Ishikawa (cell line): ENCODE measurements around the gene PDZD2.

Experiments
- CEBPB ChIP-seq: IDR thresholded peaks from 2 replicates; pipeline ENCODE4 v1.6.1; 2012
- CREB1 ChIP-seq: IDR thresholded peaks from 2 replicates; pipeline ENCODE4 v1.6.1; 2012; ENCODE audit warnings: low read depth
- EGR1 ChIP-seq: IDR thresholded peaks from 2 replicates; pipeline ENCODE4 v1.6.1; 2012
- EP300 ChIP-seq: IDR thresholded peaks from 2 replicates; pipeline ENCODE4 v1.6.1; 2012; ENCODE audit warnings: borderline replicate concordance
- FOXM1 ChIP-seq: IDR thresholded peaks from 2 replicates; pipeline ENCODE4 v1.6.1; 2012; ENCODE audit warnings: low read depth, borderline replicate concordance
- NFIC ChIP-seq: IDR thresholded peaks from 2 replicates; pipeline ENCODE4 v1.6.1; 2012
- RAD21 ChIP-seq: IDR thresholded peaks from 2 replicates; pipeline ENCODE4 v1.6.1; 2012; ENCODE audit warnings: low read depth
- TAF1 ChIP-seq: IDR thresholded peaks from 2 replicates; pipeline ENCODE4 v1.6.1; 2012; ENCODE audit warnings: low read depth, mild to moderate bottlenecking
- TCF12 ChIP-seq: IDR thresholded peaks from 2 replicates; pipeline ENCODE4 v1.6.1; 2012; ENCODE audit warnings: low read depth
- TEAD4 ChIP-seq: IDR thresholded peaks from 2 replicates; pipeline ENCODE4 v1.6.1; 2012
- YY1 ChIP-seq: IDR thresholded peaks from 2 replicates; pipeline ENCODE4 v1.6.1; 2012; ENCODE audit warnings: low read depth
- ZBTB7A ChIP-seq: IDR thresholded peaks from 2 replicates; pipeline ENCODE4 v1.6.1; 2012; ENCODE audit warnings: low read depth
- TF ChIP-seq, protein P1 (sequence below): IDR thresholded peaks from 2 replicates; pipeline ENCODE4 v1.6.1; 2012; ENCODE audit warnings: low read depth, mild to moderate bottlenecking
- TF ChIP-seq, protein P2 (sequence below): IDR thresholded peaks from 2 replicates; pipeline ENCODE4 v1.6.1; 2012
- TF ChIP-seq, protein P3 (sequence below): IDR thresholded peaks from 2 replicates; pipeline ENCODE4 v1.6.1; 2012

PDZD2 gene

DNA sequence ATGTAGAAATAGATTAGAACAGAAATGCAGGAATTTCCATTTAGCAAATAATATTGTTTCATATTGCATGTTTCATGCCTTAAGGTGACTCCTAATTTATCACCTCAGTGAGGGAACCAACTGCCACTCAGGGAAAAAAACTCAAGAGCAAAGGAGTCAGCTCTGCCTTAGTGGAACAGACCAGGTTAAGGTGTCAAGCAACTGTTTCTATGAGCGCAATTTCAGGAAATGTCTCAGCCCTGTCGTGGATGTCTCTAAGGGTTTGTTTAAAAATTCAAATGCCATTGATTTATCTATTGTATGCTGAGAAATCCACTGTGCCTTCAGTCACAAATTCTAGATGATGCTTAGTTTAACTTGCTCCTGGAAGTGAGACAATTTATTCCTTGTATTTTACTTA is 34.7 kb upstream of the PDZD2 start:
- TF ChIP-seq, protein P1, sequence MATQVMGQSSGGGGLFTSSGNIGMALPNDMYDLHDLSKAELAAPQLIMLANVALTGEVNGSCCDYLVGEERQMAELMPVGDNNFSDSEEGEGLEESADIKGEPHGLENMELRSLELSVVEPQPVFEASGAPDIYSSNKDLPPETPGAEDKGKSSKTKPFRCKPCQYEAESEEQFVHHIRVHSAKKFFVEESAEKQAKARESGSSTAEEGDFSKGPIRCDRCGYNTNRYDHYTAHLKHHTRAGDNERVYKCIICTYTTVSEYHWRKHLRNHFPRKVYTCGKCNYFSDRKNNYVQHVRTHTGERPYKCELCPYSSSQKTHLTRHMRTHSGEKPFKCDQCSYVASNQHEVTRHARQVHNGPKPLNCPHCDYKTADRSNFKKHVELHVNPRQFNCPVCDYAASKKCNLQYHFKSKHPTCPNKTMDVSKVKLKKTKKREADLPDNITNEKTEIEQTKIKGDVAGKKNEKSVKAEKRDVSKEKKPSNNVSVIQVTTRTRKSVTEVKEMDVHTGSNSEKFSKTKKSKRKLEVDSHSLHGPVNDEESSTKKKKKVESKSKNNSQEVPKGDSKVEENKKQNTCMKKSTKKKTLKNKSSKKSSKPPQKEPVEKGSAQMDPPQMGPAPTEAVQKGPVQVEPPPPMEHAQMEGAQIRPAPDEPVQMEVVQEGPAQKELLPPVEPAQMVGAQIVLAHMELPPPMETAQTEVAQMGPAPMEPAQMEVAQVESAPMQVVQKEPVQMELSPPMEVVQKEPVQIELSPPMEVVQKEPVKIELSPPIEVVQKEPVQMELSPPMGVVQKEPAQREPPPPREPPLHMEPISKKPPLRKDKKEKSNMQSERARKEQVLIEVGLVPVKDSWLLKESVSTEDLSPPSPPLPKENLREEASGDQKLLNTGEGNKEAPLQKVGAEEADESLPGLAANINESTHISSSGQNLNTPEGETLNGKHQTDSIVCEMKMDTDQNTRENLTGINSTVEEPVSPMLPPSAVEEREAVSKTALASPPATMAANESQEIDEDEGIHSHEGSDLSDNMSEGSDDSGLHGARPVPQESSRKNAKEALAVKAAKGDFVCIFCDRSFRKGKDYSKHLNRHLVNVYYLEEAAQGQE = no peak
- TF ChIP-seq NFIC = no peak

DNA sequence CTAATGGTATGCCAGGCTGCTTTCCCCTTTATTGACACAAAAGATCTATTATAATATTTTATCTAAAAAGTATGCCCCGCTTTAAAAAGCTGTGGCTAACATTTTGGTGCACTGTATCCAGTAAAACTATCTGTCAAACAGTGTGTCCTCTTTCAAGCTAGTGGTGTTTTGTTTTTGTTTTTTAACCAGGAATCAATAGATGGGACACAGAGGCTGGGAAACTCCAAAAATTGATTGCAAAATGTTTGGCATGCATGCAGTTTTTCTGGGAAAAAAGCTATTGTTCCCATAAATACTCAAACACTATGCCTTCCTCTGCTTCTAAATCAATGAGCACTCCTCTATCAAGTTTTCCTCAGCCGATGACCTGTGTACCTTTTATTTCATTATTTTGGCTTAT is 34.3 kb upstream of the PDZD2 start:
- no peak for TF ChIP-seq ZBTB7A
- no peak for TF ChIP-seq CEBPB
- TF ChIP-seq, protein P2, sequence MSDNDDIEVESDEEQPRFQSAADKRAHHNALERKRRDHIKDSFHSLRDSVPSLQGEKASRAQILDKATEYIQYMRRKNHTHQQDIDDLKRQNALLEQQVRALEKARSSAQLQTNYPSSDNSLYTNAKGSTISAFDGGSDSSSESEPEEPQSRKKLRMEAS = no peak
- TF ChIP-seq, protein P3, sequence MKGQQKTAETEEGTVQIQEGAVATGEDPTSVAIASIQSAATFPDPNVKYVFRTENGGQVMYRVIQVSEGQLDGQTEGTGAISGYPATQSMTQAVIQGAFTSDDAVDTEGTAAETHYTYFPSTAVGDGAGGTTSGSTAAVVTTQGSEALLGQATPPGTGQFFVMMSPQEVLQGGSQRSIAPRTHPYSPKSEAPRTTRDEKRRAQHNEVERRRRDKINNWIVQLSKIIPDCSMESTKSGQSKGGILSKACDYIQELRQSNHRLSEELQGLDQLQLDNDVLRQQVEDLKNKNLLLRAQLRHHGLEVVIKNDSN = no peak
- TF ChIP-seq NFIC = no peak
- TF ChIP-seq, protein P1 = no peak
- no peak for TF ChIP-seq EGR1
- no peak for TF ChIP-seq FOXM1
- no peak for TF ChIP-seq EP300
- TF ChIP-seq TEAD4 = no peak
- no peak for TF ChIP-seq TCF12
- TF ChIP-seq YY1 = no peak

DNA sequence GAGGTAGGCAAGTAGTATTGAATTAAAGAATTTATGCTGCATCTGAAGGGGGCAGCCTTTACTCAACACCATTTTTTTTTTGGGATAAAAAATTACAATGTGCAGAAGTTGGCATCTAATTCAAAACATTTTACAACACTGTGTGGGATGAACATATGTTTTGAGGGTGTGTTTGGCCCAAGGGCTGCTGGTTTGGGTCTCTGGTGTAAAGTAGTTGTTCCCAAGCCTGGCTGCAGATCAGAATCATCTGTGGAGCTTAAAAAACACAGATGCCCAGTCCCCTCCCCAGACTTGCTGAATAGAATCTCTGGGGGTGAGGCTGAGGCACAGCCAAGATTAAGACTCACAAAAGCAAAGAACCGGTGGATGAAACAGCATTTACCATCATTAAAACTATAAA is 33.0 kb upstream of the PDZD2 start:
- TF ChIP-seq, protein P1 = no peak
- TF ChIP-seq YY1 = no peak
- TF ChIP-seq ZBTB7A = no peak
- TF ChIP-seq, protein P3 = no peak
- no peak for TF ChIP-seq TCF12
- no peak for TF ChIP-seq TEAD4
- no peak for TF ChIP-seq NFIC
- TF ChIP-seq EGR1 = no peak
- no peak for TF ChIP-seq EP300

DNA sequence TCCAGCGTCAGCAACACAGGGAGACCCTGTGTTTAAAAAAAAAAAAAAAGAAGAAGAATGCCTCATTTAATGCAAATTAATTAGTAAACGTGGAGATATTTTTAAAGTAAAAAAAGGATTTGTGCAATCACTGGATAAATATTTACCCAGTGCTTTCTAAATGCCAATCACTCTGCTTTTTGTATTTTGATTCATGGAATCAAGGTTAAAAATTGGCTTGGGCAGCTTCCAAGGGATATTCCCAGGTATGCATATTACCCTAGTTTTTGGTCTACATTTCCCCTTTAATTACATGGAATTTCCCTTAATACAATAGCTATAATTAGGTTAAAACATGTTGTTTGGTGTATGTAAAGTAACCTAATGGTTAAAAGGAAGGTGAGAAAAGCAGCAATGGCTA is 31.4 kb upstream of the PDZD2 start:
- no peak for TF ChIP-seq TCF12
- no peak for TF ChIP-seq RAD21
- no peak for TF ChIP-seq TEAD4

DNA sequence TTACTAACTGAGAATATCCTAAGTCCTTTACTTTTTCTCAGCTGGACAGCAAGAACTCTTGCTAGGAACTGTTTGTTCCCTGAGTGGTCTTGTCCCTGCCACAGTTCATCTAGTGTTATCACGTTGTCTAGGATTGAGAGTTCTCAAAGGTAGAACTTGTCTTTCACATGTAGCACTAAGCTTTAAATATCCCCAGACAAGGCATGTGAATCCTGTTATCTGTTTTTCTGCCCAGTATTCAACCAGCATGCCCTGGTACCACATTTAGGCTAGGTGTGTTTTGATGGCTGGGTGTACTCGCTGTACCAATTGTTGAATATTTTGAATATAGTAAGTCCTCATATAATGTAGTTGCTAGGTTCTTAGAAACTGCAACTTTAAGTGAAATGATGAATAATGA is 27.9 kb upstream of the PDZD2 start:
- no peak for TF ChIP-seq FOXM1
- no peak for TF ChIP-seq TEAD4
- TF ChIP-seq ZBTB7A = no peak
- TF ChIP-seq TAF1 = no peak
- TF ChIP-seq, protein P3 = no peak
- TF ChIP-seq, protein P1 = no peak
- TF ChIP-seq EP300 = no peak
- TF ChIP-seq YY1 = no peak
- TF ChIP-seq CREB1 = no peak
- no peak for TF ChIP-seq CEBPB
